Mesenchymal stem cell (in vitro differentiated cells and primary cell): ENCODE results near the gene MYH14.

ENCODE experiments used
- DNase-seq: peaks from one replicate; pipeline ENCODE4 v3.0.0-alpha.2; 2013
- H2AFZ ChIP-seq: one replicate; pipeline ENCODE4 v1.6.1; 2013; ENCODE audit warnings: low read depth, mild to moderate bottlenecking, control low read depth, inconsistent platforms, low read length, moderate library complexity
- H2AK5ac ChIP-seq: 2 replicates; pipeline ENCODE4 v1.6.1; 2013; ENCODE audit warnings: low read length, moderate library complexity, mild to moderate bottlenecking, inconsistent platforms; ENCODE audit not compliant: severe bottlenecking
- H2BK120ac ChIP-seq: one replicate; pipeline ENCODE4 v1.6.1; 2013; ENCODE audit warnings: low read depth, mild to moderate bottlenecking, inconsistent platforms, low read length, moderate library complexity
- H2BK12ac ChIP-seq, 2 experiments: one replicate each; pipeline ENCODE4 v1.6.1; 2013; ENCODE audit warnings: inconsistent platforms in 2 of 2, low read length in 2 of 2, mild to moderate bottlenecking in 2 of 2, moderate library complexity in 2 of 2, control low read depth in 1 of 2
- H2BK15ac ChIP-seq: one replicate; pipeline ENCODE4 v1.6.1; 2013; ENCODE audit warnings: mild to moderate bottlenecking, low read depth, inconsistent platforms; ENCODE audit not compliant: poor library complexity, severe bottlenecking
- H2BK5ac ChIP-seq: 2 replicates; pipeline ENCODE4 v1.6.1; 2013; ENCODE audit warnings: low read depth, mild to moderate bottlenecking, low read length, control low read depth, inconsistent platforms; ENCODE audit not compliant: poor library complexity, severe bottlenecking
- H3K14ac ChIP-seq, 2 experiments: one replicate each; pipeline ENCODE4 v1.6.1; 2013; ENCODE audit warnings: inconsistent platforms in 2 of 2, low read length in 2 of 2, control low read depth in 1 of 2, mild to moderate bottlenecking in 1 of 2, moderate library complexity in 1 of 2
- H3K18ac ChIP-seq, 2 experiments: one replicate each; pipeline ENCODE4 v1.6.1; 2013; ENCODE audit warnings: inconsistent platforms in 2 of 2, low read length in 2 of 2, control low read depth in 1 of 2, low read depth in 1 of 2, mild to moderate bottlenecking in 1 of 2
- H3K23ac ChIP-seq, 2 experiments: one replicate each; pipeline ENCODE4 v1.6.1; 2013; ENCODE audit warnings: inconsistent platforms in 2 of 2, low read length in 2 of 2, mild to moderate bottlenecking in 2 of 2, moderate library complexity in 2 of 2, control low read depth in 1 of 2
- H3K27ac ChIP-seq: 2 replicates; pipeline ENCODE4 v1.5.1; 2013; ENCODE audit warnings: mild to moderate bottlenecking, moderate library complexity, low read length, control low read depth, inconsistent platforms; ENCODE audit not compliant: poor library complexity, severe bottlenecking
- H3K27me3 ChIP-seq, 2 experiments: 2 replicates each; pipeline versions ENCODE4 v1.6.1 to v1.7.0; 2013; ENCODE audit warnings: low read length in 2 of 2, mild to moderate bottlenecking in 2 of 2, moderate library complexity in 2 of 2, control low read depth in 1 of 2, inconsistent platforms in 1 of 2; ENCODE audit not compliant: control insufficient read depth in 1 of 2, insufficient read depth in 1 of 2
- H3K36me3 ChIP-seq, 2 experiments: 2 replicates each; pipeline versions ENCODE4 v1.6.1 to v1.7.0; 2013; ENCODE audit warnings: low read length in 2 of 2, control low read depth in 1 of 2, inconsistent platforms in 1 of 2, low read depth in 1 of 2, mild to moderate bottlenecking in 1 of 2; ENCODE audit not compliant: insufficient read depth in 2 of 2, control insufficient read depth in 1 of 2
- H3K4ac ChIP-seq, 2 experiments: one replicate each; pipeline ENCODE4 v1.6.1; 2013; ENCODE audit warnings: inconsistent platforms in 2 of 2, low read length in 2 of 2, mild to moderate bottlenecking in 2 of 2, moderate library complexity in 2 of 2, control low read depth in 1 of 2, low read depth in 1 of 2
- H3K4me1 ChIP-seq: 2 replicates; pipeline ENCODE4 v1.6.1; 2013; ENCODE audit warnings: low read depth, low read length, control low read depth; ENCODE audit not compliant: control insufficient read depth, insufficient read depth
- H3K4me2 ChIP-seq: 2 replicates; pipeline ENCODE4 v1.6.1; 2013; ENCODE audit warnings: low read length, mild to moderate bottlenecking, inconsistent platforms; ENCODE audit not compliant: poor library complexity, severe bottlenecking
- H3K4me3 ChIP-seq, 2 experiments: 2 replicates each; pipeline versions ENCODE4 v1.5.1 to v1.7.0; 2013; ENCODE audit warnings: low read length in 2 of 2, mild to moderate bottlenecking in 2 of 2, control low read depth in 1 of 2, low read depth in 1 of 2; ENCODE audit not compliant: insufficient read depth in 1 of 2
- H3K79me1 ChIP-seq: replicated peaks from 2 replicates; pipeline ENCODE4 v1.6.1; 2013; ENCODE audit warnings: mild to moderate bottlenecking, control low read depth, low read length, inconsistent platforms; ENCODE audit not compliant: poor library complexity, severe bottlenecking
- H3K9ac ChIP-seq: 2 replicates; pipeline ENCODE4 v1.7.0; 2013; ENCODE audit warnings: mild to moderate bottlenecking, low read length, moderate library complexity
- H3K9me3 ChIP-seq: 2 replicates; pipeline ENCODE4 v1.7.0; 2013; ENCODE audit warnings: mild to moderate bottlenecking, low read length; ENCODE audit not compliant: control insufficient read depth
- H4K8ac ChIP-seq: one replicate; pipeline ENCODE4 v1.6.1; 2013; ENCODE audit warnings: inconsistent platforms, mild to moderate bottlenecking, low read length, moderate library complexity
- H4K91ac ChIP-seq: one replicate; pipeline ENCODE4 v1.6.1; 2013; ENCODE audit warnings: mild to moderate bottlenecking, low read length, inconsistent platforms
- WGBS: methylation state at CpG from one replicate; pipeline ENCODE4 v1.1.7; 2013; ENCODE audit warnings: mixed read lengths; 5-methylcytosine and 5-hydroxymethylcytosine counted together

Gene MYH14

DNA sequence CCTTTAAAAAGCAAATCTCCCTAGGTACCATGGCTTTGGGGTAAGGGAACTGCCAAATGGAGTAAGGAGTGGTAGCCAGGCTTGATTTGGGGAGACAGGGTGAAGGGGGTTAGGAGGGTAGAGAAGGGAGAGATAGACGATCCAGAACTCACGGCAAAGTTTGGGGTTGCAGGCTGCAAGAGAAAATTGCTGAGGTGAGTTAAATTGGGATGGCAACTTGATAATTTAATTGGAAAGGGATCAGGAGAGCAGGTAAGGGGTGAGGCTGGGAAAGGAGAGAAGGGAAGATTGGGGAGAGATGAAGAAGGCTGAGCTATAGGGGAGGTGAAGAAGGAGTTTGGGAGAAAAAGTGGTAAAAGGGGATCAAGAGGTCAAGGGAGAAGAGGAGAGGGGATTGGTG is 44.3 kb upstream of the MYH14 start:
- WGBS, result 82% methylated on average over 2 of the region's 2 CpGs
- Histone ChIP-seq H3K9me3 (peaks cover 6% of the 10 kb centered on the region), H4K91ac (no peak overlapping the region), H3K27me3 (no peaks in the 10 kb centered on the region), H3K23ac (no peak overlapping the region), H3K4ac (no peak overlapping the region), H3K27ac (no peak overlapping the region), H2BK120ac (no peak overlapping the region), H3K18ac (no peak overlapping the region), H3K79me1 (no peaks in the 10 kb centered on the region), H3K4me1 (no peaks in the 10 kb centered on the region), H4K8ac (no peak overlapping the region), H3K36me3 (no peaks in the 10 kb centered on the region), H3K14ac (no peak overlapping the region), H3K4me2 (no peak overlapping the region), H2AFZ (no peak overlapping the region), H3K9ac (no peak overlapping the region), H2BK5ac (no peak overlapping the region), H2BK12ac (no peak overlapping the region), H2AK5ac (no peak overlapping the region), H3K4me3 (no peak overlapping the region), H2BK15ac (no peak overlapping the region)
- no peak for DNase-seq

DNA sequence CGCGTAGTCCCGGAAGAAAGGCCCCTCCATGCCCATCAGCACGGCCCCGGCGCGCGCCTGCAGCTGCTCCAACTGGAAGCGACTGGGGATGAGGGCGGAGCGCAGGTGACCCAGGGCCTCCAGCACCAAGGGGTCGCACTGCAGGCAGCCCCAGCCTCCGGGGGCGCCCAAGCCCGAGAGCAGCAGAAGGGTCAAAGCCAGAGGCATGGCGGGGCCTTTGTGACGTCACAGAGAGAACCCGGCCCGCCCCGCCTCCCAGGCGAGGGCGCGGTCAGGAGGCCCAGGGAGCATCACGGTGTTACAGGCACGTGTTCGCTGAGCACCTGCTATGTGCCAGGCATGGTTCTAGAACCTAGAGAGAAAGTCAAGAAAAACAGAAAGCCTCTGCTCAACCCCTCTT is 40.4 kb upstream of the MYH14 start, which contains the start of gene IZUMO2:
Gene IZUMO2 (minus strand): TSS at position 294 of the 400 bp plus-strand sequence. CDS start 87 bp downstream, at position 207.
- no peaks in the 10 kb centered on the region for H3K36me3 ChIP-seq
- no peak for DNase-seq
- no peak within 1 kb of the TSS for H4K8ac ChIP-seq
- H3K27me3 ChIP-seq, result no peaks in the 10 kb centered on the region
- H4K91ac ChIP-seq, result no peak within 1 kb of the TSS
- no peak within 1 kb of the TSS for H2BK12ac ChIP-seq
- no peak within 1 kb of the TSS for H2BK120ac ChIP-seq
- no peak within 1 kb of the TSS for H2AK5ac ChIP-seq
- no peak within 1 kb of the TSS for H3K18ac ChIP-seq
- no peak within 1 kb of the TSS for H3K27ac ChIP-seq
- no peak within 1 kb of the TSS for H2AFZ ChIP-seq
- 61% methylated on average over 26 of the region's 26 CpGs for WGBS
- no peak within 1 kb of the TSS for H3K4me2 ChIP-seq
- no peak within 1 kb of the TSS for H2BK5ac ChIP-seq
- H3K4ac ChIP-seq, result no peak within 1 kb of the TSS
- H3K4me3 ChIP-seq, result no peak within 1 kb of the TSS
- H3K9me3 ChIP-seq, result peaks cover 6% of the 10 kb centered on the region
- no peak within 1 kb of the TSS for H3K14ac ChIP-seq
- H3K9ac ChIP-seq, result no peak within 1 kb of the TSS
- no peaks in the 10 kb centered on the region for H3K79me1 ChIP-seq
- H3K4me1 ChIP-seq, result no peaks in the 10 kb centered on the region
- no peak within 1 kb of the TSS for H2BK15ac ChIP-seq
- no peak within 1 kb of the TSS for H3K23ac ChIP-seq

DNA sequence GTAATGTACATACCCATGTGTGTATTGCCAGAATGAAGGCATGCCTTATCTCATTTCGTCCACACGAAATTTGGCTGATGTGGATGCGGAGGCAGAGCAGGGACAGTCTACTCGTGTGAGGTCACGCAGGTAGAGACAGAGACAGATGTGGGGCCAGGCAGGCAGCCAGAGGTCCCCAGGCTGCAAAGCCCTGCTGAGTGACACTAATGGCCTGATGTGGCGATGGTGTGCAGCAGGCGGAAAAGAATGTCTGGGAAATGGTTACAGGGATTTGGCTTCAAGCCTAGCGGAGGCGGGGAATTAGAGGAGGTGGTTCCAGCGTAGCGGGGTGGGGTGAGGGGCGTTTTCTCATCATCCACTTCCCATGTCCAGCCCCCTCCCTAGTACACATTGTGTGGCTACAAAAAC is 36.1 kb upstream of the MYH14 start:
- no peak overlapping the region for H2BK15ac ChIP-seq
- WGBS, result 85% methylated on average over 12 of the region's 12 CpGs
- no peak overlapping the region for H2BK120ac ChIP-seq
- no peak overlapping the region for H3K9ac ChIP-seq
- H2AK5ac ChIP-seq, result no peak overlapping the region
- no peak overlapping the region for H3K4ac ChIP-seq
- H3K9me3 ChIP-seq, result no peaks in the 10 kb centered on the region
- DNase-seq, result no peak
- no peak overlapping the region for H3K18ac ChIP-seq
- H4K8ac ChIP-seq, result no peak overlapping the region
- H3K79me1 ChIP-seq, result no peaks in the 10 kb centered on the region
- no peak overlapping the region for H3K4me2 ChIP-seq
- H2BK5ac ChIP-seq, result no peak overlapping the region
- no peak overlapping the region for H3K4me3 ChIP-seq
- H3K14ac ChIP-seq, result no peak overlapping the region
- no peak overlapping the region for H4K91ac ChIP-seq
- H3K36me3 ChIP-seq, result no peaks in the 10 kb centered on the region
- H3K4me1 ChIP-seq, result no peaks in the 10 kb centered on the region
- no peak overlapping the region for H2BK12ac ChIP-seq
- H3K27me3 ChIP-seq, result no peaks in the 10 kb centered on the region
- H3K27ac ChIP-seq, result no peak overlapping the region
- no peak overlapping the region for H2AFZ ChIP-seq
- H3K23ac ChIP-seq, result no peak overlapping the region

DNA sequence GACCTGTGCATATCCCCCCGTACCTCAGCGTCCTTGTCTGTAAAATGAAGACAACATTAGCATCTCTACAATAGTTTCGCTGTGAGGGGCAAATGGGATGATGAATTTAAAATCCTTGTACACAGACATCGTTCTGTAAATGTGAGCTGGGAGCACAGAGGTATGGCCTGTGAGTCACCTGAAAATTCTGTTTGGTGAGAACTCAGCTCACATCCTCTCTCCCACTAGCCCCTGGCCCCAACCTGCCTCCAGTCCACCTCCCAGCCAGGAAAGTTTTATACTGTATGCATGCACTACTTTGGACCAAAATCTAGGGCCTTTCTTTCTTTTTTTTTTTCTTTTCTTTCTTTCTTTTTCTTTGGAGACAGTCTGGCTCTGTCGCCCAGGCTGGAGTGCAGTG is 31.7 kb upstream of the MYH14 start:
- H2AFZ ChIP-seq, result no peak overlapping the region
- H3K23ac ChIP-seq, result no peak overlapping the region
- no peak overlapping the region for H2BK12ac ChIP-seq
- no peaks in the 10 kb centered on the region for H3K79me1 ChIP-seq
- no peaks in the 10 kb centered on the region for H3K9me3 ChIP-seq
- no peaks in the 10 kb centered on the region for H3K4me1 ChIP-seq
- H3K27me3 ChIP-seq, result no peaks in the 10 kb centered on the region
- no peak overlapping the region for H2BK15ac ChIP-seq
- H2BK5ac ChIP-seq, result no peak overlapping the region
- H3K9ac ChIP-seq, result no peak overlapping the region
- H3K36me3 ChIP-seq, result no peaks in the 10 kb centered on the region
- H4K8ac ChIP-seq, result no peak overlapping the region
- WGBS, result 83% methylated on average over 3 of the region's 5 CpGs
- no peak overlapping the region for H3K4ac ChIP-seq
- no peak overlapping the region for H3K14ac ChIP-seq
- no peak for DNase-seq
- no peak overlapping the region for H3K4me3 ChIP-seq
- H2BK120ac ChIP-seq, result no peak overlapping the region
- H3K27ac ChIP-seq, result no peak overlapping the region
- no peak overlapping the region for H4K91ac ChIP-seq
- H2AK5ac ChIP-seq, result no peak overlapping the region
- no peak overlapping the region for H3K18ac ChIP-seq
- no peak overlapping the region for H3K4me2 ChIP-seq
